Coronary artery (tissue), 2 donors: ENCODE measurements around the gene RPL39L.
"Not testable (repeated sequence)": the region's sequence is repeated elsewhere in the genome, so short reads cannot be mapped to it uniquely, and the experiment has no call there.

ENCODE experiments used
- DNase-seq: peaks from one replicate; pipeline ENCODE4 v3.0.0-alpha.2; 2017; ENCODE audit warnings: low spot score
- H3K27ac ChIP-seq, 2 donors: fragments of 200-600 bp; sonication (generic); one replicate each; pipeline ENCODE4 v1.5.1; 2016 to 2019
- H3K4me3 ChIP-seq: fragments of 200-600 bp; sonication (generic); 2 replicates; pipeline ENCODE4 v1.5.1; 2016; ENCODE audit warnings: mild to moderate bottlenecking, moderate library complexity
- CTCF ChIP-seq: fragments of 200-600 bp; sonication (generic); IDR thresholded peaks from one replicate; pipeline ENCODE4 v1.5.1; 2019; ENCODE audit warnings: antibody characterized with exemption

Gene RPL39L

GRCh38 chr3:187139895-187140253, 578 bp upstream of the RPL39L start:
- peak overlapping the region; percentile 29 to 81 for H3K27ac ChIP-seq
- H3K4me3 ChIP-seq: peak overlapping the region; percentile 75
- no peak for DNase-seq
- TF ChIP-seq CTCF: no peak

GRCh38 chr3:187136936-187137335, 2.4 kb downstream of the RPL39L start:
- no peak for DNase-seq
- no peak overlapping the region for H3K4me3 ChIP-seq
- TF ChIP-seq CTCF: no peak
- H3K27ac ChIP-seq: no peak overlapping the region

GRCh38 chr3:187136337-187136736, 3.0 kb downstream of the RPL39L start:
- no peak for DNase-seq
- no peak for TF ChIP-seq CTCF
- no peak overlapping the region for H3K27ac ChIP-seq
- no peak overlapping the region for H3K4me3 ChIP-seq

GRCh38 chr3:187135172-187135690, 4.1 kb downstream of the RPL39L start:
- not testable (repeated sequence) for H3K27ac ChIP-seq, DNase-seq, H3K4me3 ChIP-seq

GRCh38 chr3:187133181-187133580, 6.1 kb downstream of the RPL39L start:
- DNase-seq, H3K4me3 ChIP-seq, H3K27ac ChIP-seq: not testable (repeated sequence)

- no peak for DNase-seq
- TF ChIP-seq CTCF: no peak
- no peak overlapping the region for H3K4me3 ChIP-seq
- H3K27ac ChIP-seq: no peak overlapping the region
Measured at GRCh38 chr3:187132666-187133065, 6.6 kb downstream of the RPL39L start.

GRCh38 chr3:187131981-187132380, 7.3 kb downstream of the RPL39L start:
- no peak for DNase-seq

More at GRCh38 chr3:187131981-187132380, 7.3 kb downstream of the RPL39L start:
- Histone ChIP-seq H3K4me3 (no peak overlapping the region), H3K27ac (no peak overlapping the region)
- no peak for TF ChIP-seq CTCF
